ENCODE data around the gene NRL. TPM values are rescaled to one million over a fixed set of nuclear protein-coding genes. Genes with fewer than 3 reads are reported as not detected.

The NRL gene
- total and polyA plus RNA-seq, 10 of the 15 experiments (the other 5 are each of a cell fraction or from before 2014, with no cell fraction given): 0.11 to 4.4 (median 2.2) TPM

GRCh38 chr14:24113801-24114531, 783 bp downstream of the NRL start (continued):
- TF ChIP-seq CBFB (IDR thresholded peaks at IDR 0.05; ENCODE audit: low read depth) (peak; percentile 65), ZNF274 (IDR thresholded peaks at IDR 0.05; ENCODE audit: insufficient read depth, insufficient read length) (no peak), HSF1 (IDR thresholded peaks at IDR 0.05; ENCODE audit: low read depth, low read length) (0 out of 2 replicates have a peak, but pooled peaks have one; percentile 16), POLR2AphosphoS2 (IDR thresholded peaks at IDR 0.05; ENCODE audit: low read depth, low read length) (peak; percentile 79), IRF3 (IDR thresholded peaks at IDR 0.05) (peak; percentile 79), WRNIP1 (IDR thresholded peaks at IDR 0.05; ENCODE audit: borderline replicate concordance, low read depth, low read length) (peak; percentile 97; the same call in 1 of the 2 replicates), CHD1 (IDR thresholded peaks at IDR 0.05; ENCODE audit: low read depth, low read length) (0 out of 2 replicates have a peak, but pooled peaks have one; percentile 21), CBX5 (IDR thresholded peaks at IDR 0.05; ENCODE audit: low read depth) (0 out of 2 replicates have a peak, but pooled peaks have one; percentile 69), SMARCA5 (IDR thresholded peaks at IDR 0.05) (peak; percentile 59; the same call in 1 of the 2 replicates), ESRRA (IDR thresholded peaks at IDR 0.05; ENCODE audit: low read length) (peak; percentile 79; the same call in 1 of the 2 replicates), RB1 (IDR thresholded peaks at IDR 0.05; ENCODE audit: borderline replicate concordance) (0 out of 2 replicates have a peak, but pooled peaks have one; percentile 22), BCL3 (IDR thresholded peaks at IDR 0.05; ENCODE audit: borderline replicate concordance, insufficient read depth, low read depth, low read length, poor library complexity, severe bottlenecking) (peak; percentile 27), NBN (IDR thresholded peaks at IDR 0.05) (peak; percentile 92), NR2C2 (IDR thresholded peaks at IDR 0.05; ENCODE audit: borderline replicate concordance, control insufficient read depth, insufficient read length, low read depth) (no peak), CREB1 (IDR thresholded peaks at IDR 0.05; ENCODE audit: low read depth) (peak; percentile 86), ZBTB33 (IDR thresholded peaks at IDR 0.05) (no peak), CREM (IDR thresholded peaks at IDR 0.05; ENCODE audit: low read depth) (peak; percentile 51), EGR1 (IDR thresholded peaks at IDR 0.05; ENCODE audit: borderline replicate concordance in 1 of 2, low read depth in 2 of 2, low read length in 2 of 2) (peak in 1 of 2 experiments; percentile 89; a peak in 2 of 3 replicates), CHD4 (IDR thresholded peaks at IDR 0.05) (no peak), ZNF207 (IDR thresholded peaks at IDR 0.05; ENCODE audit: borderline replicate concordance) (peak; percentile 39; the same call in 1 of the 2 replicates), HCFC1 (IDR thresholded peaks at IDR 0.05; ENCODE audit: low read length) (peak; percentile 23; the same call in 1 of the 2 replicates), TBL1XR1 (IDR thresholded peaks at IDR 0.05; ENCODE audit: low read depth, low read length) (0 out of 2 replicates have a peak, but pooled peaks have one; percentile 55), IKZF2 (IDR thresholded peaks at IDR 0.05) (peak; percentile 52 to 67), NFIC (IDR thresholded peaks at IDR 0.05; ENCODE audit: low read depth, low read length) (no peak), BHLHE40 (IDR thresholded peaks at IDR 0.05; ENCODE audit: borderline replicate concordance in 1 of 2, low read depth in 2 of 2, low read length in 1 of 2) (peak in 1 of 2 experiments; percentile 3; a peak in 1 of 4 replicates)

Data from GM12878 (cell line).